Kidney (tissue), 14 donors: ENCODE measurements around the gene SOAT2. TPM values are rescaled to one million over a fixed set of nuclear protein-coding genes. Genes with fewer than 3 reads are reported as not detected.
"Not testable (repeated sequence)": the region's sequence is repeated elsewhere in the genome, so short reads cannot be mapped to it uniquely, and the experiment has no call there.

Experiments
- DNase-seq, 5 donors: peaks; one replicate each; pipeline ENCODE4 v3.0.0-alpha.2; 2013 to 2020
- FAIRE-seq: peaks from 2 replicates; lab custom pipeline; 2012; peaks lifted over from hg19 to GRCh38; lab: Jason Lieb, UNC
- H3K27ac ChIP-seq, 2 donors: one replicate each; pipeline ENCODE4 v1.7.0; 2013; ENCODE audit warnings: low read depth in 2 of 2, low read length in 2 of 2, inconsistent platforms in 1 of 2
- H3K27me3 ChIP-seq: one replicate; pipeline ENCODE4 v1.7.1; 2013; ENCODE audit warnings: low read length, inconsistent platforms; ENCODE audit not compliant: control insufficient read depth, insufficient read depth
- H3K36me3 ChIP-seq, 3 donors: one replicate each; pipeline versions ENCODE4 v1.7.0 to v1.7.1; 2013; ENCODE audit warnings: low read length in 3 of 3, control low read depth in 1 of 3, inconsistent platforms in 1 of 3; ENCODE audit not compliant: insufficient read depth in 3 of 3, control insufficient read depth in 2 of 3
- H3K4me1 ChIP-seq, 3 donors: one replicate each; pipeline versions ENCODE4 v1.7.0 to v1.7.1; 2013; ENCODE audit warnings: low read length in 3 of 3, inconsistent platforms in 1 of 3, low read depth in 1 of 3; ENCODE audit not compliant: control insufficient read depth in 2 of 3, insufficient read depth in 2 of 3
- H3K4me3 ChIP-seq, 3 donors: one replicate each; pipeline versions ENCODE4 v1.7.0 to v1.8.1; 2013; ENCODE audit warnings: low read length in 3 of 3, control low read depth in 1 of 3, inconsistent platforms in 1 of 3
- H3K9ac ChIP-seq, 3 donors: one replicate each; pipeline versions ENCODE4 v1.7.0 to v1.7.1; 2013; ENCODE audit warnings: low read length in 3 of 3, control low read depth in 1 of 3, inconsistent platforms in 1 of 3
- H3K9me3 ChIP-seq, 3 donors: one replicate each; pipeline versions ENCODE4 v1.7.0 to v1.7.1; 2013; ENCODE audit warnings: low read length in 3 of 3, control low read depth in 1 of 3, inconsistent platforms in 1 of 3; ENCODE audit not compliant: control insufficient read depth in 2 of 3, insufficient read depth in 1 of 3
- intact Hi-C: fragments of 100-400 bp; cut with DNase I; formaldehyde crosslinking; loops from one replicate; pipeline ENCODE4 v1.11.1; 2022
- polyA plus RNA-seq: library from polyadenylated mRNA; stranded (reverse); fragments of 350-450 nt; fragmentation: Illumina TruSeq; extraction: RNeasy Lipid Tissue Mini Kit (QIAGEN cat#74804); gene quantifications from one replicate; pipeline ENCODE4 v1.2.3, GENCODE V29; 2014; ENCODE audit warnings: low read depth, low replicate concordance; ENCODE audit not compliant: insufficient read depth
- total RNA-seq: library from RNA; stranded (reverse); fragmentation: NEBNext Ultra II Directional; extraction: Animal tissue kit (Norgen Biotek cat#: 25700); gene quantifications from one replicate; pipeline ENCODE4 v1.2.1, GENCODE V29; 2021
- TF ChIP-seq, protein P1 (sequence below): IDR thresholded peaks from 3 replicates; pipeline ENCODE4 v1.5.1; 2012; ENCODE audit warnings: mild to moderate bottlenecking, moderate library complexity, borderline replicate concordance; ENCODE audit not compliant: insufficient read depth; ENCODE audit errors: extremely low read depth
- donor health status: control.
- donor health status: control.
- donor health status: control.
- donor health status: control.
- donor health status: control.
- donor health status: DM: yes; HTN: yes; CAD: no.
- donor health status: Normal renal cell carcinoma (clear cell type).

Gene SOAT2
- total and polyA plus RNA-seq, 2 donors from 2014 or later: 0.19 to 0.26 TPM

GRCh38 chr12:53091756-53092155, 11.5 kb upstream of the SOAT2 start:
- Histone ChIP-seq H3K4me3 (no peak overlapping the region), H3K27me3 (no peaks in the 10 kb centered on the region), H3K27ac (no peak overlapping the region), H3K9me3 (no peaks in the 10 kb centered on the region), H3K4me1 (peaks cover 0 to under 1% (median 0%) of the 10 kb centered on the region in 3 donors), H3K9ac (no peak overlapping the region), H3K36me3 (no peaks in the 10 kb centered on the region)
- TF ChIP-seq, protein P1, sequence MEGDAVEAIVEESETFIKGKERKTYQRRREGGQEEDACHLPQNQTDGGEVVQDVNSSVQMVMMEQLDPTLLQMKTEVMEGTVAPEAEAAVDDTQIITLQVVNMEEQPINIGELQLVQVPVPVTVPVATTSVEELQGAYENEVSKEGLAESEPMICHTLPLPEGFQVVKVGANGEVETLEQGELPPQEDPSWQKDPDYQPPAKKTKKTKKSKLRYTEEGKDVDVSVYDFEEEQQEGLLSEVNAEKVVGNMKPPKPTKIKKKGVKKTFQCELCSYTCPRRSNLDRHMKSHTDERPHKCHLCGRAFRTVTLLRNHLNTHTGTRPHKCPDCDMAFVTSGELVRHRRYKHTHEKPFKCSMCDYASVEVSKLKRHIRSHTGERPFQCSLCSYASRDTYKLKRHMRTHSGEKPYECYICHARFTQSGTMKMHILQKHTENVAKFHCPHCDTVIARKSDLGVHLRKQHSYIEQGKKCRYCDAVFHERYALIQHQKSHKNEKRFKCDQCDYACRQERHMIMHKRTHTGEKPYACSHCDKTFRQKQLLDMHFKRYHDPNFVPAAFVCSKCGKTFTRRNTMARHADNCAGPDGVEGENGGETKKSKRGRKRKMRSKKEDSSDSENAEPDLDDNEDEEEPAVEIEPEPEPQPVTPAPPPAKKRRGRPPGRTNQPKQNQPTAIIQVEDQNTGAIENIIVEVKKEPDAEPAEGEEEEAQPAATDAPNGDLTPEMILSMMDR: no peak
- no peak for DNase-seq
- FAIRE-seq: no peak
- intact Hi-C loops: no loop called here

DNA sequence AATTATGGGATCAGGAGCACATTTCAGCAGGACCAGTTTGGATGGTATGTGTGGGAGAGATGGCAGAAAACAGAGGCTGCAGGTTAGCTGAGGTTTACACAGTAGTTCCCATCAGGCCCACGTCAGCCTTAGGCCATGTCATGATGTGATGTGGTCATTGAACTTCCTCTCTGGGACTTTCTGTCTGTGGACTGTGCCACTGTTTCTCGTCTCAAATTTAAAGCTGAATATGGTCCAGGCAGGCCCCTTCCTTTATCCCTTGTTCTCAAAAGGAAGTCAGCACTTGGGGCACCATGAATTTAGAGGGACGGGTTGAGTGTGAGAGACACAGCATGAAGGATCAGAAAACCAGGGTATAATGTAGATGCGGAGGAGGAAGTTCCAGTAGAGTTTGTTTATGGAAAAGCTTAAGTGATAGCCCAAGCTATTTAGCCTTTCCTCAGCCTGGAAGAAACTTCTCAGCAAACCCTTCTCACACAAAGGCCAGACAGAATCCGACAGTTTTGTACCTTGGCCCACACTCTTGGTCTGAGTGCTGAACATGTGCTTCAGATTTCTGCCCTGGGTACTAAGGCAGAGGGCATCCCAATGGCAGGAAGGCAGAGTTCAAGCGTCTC, 9.4 kb upstream of the SOAT2 start:
- intact Hi-C loops: no loop called here
- DNase-seq (no peak), FAIRE-seq (no peak)
- H3K9me3 ChIP-seq: no peaks in the 10 kb centered on the region
- no peak overlapping the region for H3K4me3 ChIP-seq
- peaks cover 1 to 14% (median 10%) of the 10 kb centered on the region in 3 donors for H3K4me1 ChIP-seq
- no peak overlapping the region for H3K27ac ChIP-seq
- H3K9ac ChIP-seq: no peak overlapping the region
- TF ChIP-seq, protein P1: no peak
- H3K36me3 ChIP-seq: no peaks in the 10 kb centered on the region
- no peaks in the 10 kb centered on the region for H3K27me3 ChIP-seq

GRCh38 chr12:53094394-53094787, 8.9 kb upstream of the SOAT2 start:
- TF ChIP-seq, protein P1: no peak
- no peak overlapping the region for H3K9ac ChIP-seq

GRCh38 chr12:53094796-53095595, 8.3 kb upstream of the SOAT2 start:
- H3K27me3 ChIP-seq, H3K9me3 ChIP-seq, FAIRE-seq, H3K36me3 ChIP-seq, DNase-seq, H3K4me3 ChIP-seq, H3K27ac ChIP-seq, intact Hi-C loops, H3K9ac ChIP-seq: not testable (repeated sequence)
- peaks cover 4 to 18% (median 15%) of the 10 kb centered on the region in 3 donors for H3K4me1 ChIP-seq

More at GRCh38 chr12:53094394-53094787, 8.9 kb upstream of the SOAT2 start:
- peaks cover 4 to 18% (median 15%) of the 10 kb centered on the region in 3 donors for H3K4me1 ChIP-seq
- no peaks in the 10 kb centered on the region for H3K27me3 ChIP-seq
- no peak overlapping the region for H3K4me3 ChIP-seq
- H3K36me3 ChIP-seq: no peaks in the 10 kb centered on the region
- H3K27ac ChIP-seq: no peak overlapping the region
- H3K9me3 ChIP-seq: no peaks in the 10 kb centered on the region
- no peak for FAIRE-seq
- DNase-seq: no peak
- intact Hi-C loops: no loop called here

- intact Hi-C loops, H3K27me3 ChIP-seq, DNase-seq, H3K9ac ChIP-seq, H3K9me3 ChIP-seq, H3K4me3 ChIP-seq, H3K27ac ChIP-seq, H3K36me3 ChIP-seq, FAIRE-seq: not testable (repeated sequence)
- H3K4me1 ChIP-seq: peaks cover 4 to 18% (median 15%) of the 10 kb centered on the region in 3 donors
These were observed 7.7 kb upstream of the SOAT2 start for GRCh38 chr12:53095596-53095895.
